K562 (cell line): ENCODE measurements around the gene MAN2B1. TPM values are rescaled to one million over a fixed set of nuclear protein-coding genes. Genes with fewer than 3 reads are reported as not detected.

Experiments used
- ATF7 ChIP-seq: fragments of 450-650 bp; IDR thresholded peaks from 2 replicates; pipeline ENCODE4 v1.7.1; 2014; ENCODE audit warnings: mild to moderate bottlenecking, moderate library complexity
- DACH1 ChIP-seq: fragments of 450-650 bp; IDR thresholded peaks from 2 replicates; pipeline ENCODE4 v1.6.1; 2018; ENCODE audit not compliant: partially characterized antibody
- FOXK1 ChIP-seq: sonication (generic); formaldehyde crosslinking; IDR thresholded peaks from 2 replicates; pipeline ENCODE4 v1.8.0; 2022; ENCODE audit warnings: missing genetic modification reagents, mild to moderate bottlenecking, borderline replicate concordance
- GMEB1 ChIP-seq: fragments of 250-450 bp; sonication (Bioruptor Pico); IDR thresholded peaks from 2 replicates; pipeline ENCODE4 v1.4.0; 2020; ENCODE audit warnings: mild to moderate bottlenecking
- MAFK ChIP-seq: IDR thresholded peaks from 2 replicates; pipeline ENCODE4 v1.6.1; 2011; ENCODE audit warnings: low read length, improper control_type of control experiment
- NCOA1 ChIP-seq: fragments of 450-650 bp; IDR thresholded peaks from 2 replicates; pipeline ENCODE4 v1.6.1; 2016; ENCODE audit warnings: low read depth
- NKRF ChIP-seq: fragments of 450-650 bp; IDR thresholded peaks from 2 replicates; pipeline ENCODE4 v1.6.1; 2016; ENCODE audit warnings: borderline replicate concordance
- NR2C2 ChIP-seq, 2 experiments: fragments of 200-800 bp in 1 of 2; sonication (Bioruptor generic) in 1 of 2; sonication (generic) in 1 of 2; formaldehyde crosslinking in 1 of 2; IDR thresholded peaks; 2 replicates each; pipeline versions ENCODE4 v1.6.1 to v1.8.0; 2016 to 2022; ENCODE audit warnings: mild to moderate bottlenecking in 1 of 2, missing compliant biosample characterization in 1 of 2, missing genetic modification characterization in 1 of 2, missing genetic modification reagents in 1 of 2
- PTBP1 ChIP-seq: fragments of 200-400 bp; formaldehyde crosslinking; IDR thresholded peaks from 2 replicates; pipeline ENCODE4 v1.6.1; 2017; ENCODE audit warnings: low read depth, low read length
- PYGO2 ChIP-seq: fragments of 450-650 bp; IDR thresholded peaks from 2 replicates; pipeline ENCODE4 v1.6.1; 2016; ENCODE audit warnings: mild to moderate bottlenecking, missing genetic modification characterization, moderate library complexity, missing compliant biosample characterization
- RAD51 ChIP-seq: fragments of 450-650 bp; IDR thresholded peaks from 2 replicates; pipeline ENCODE4 v1.7.1; 2016; ENCODE audit warnings: low read depth, mild to moderate bottlenecking, borderline replicate concordance
- SIX5 ChIP-seq, 2 experiments: IDR thresholded peaks; 2 replicates each; pipeline ENCODE4 v1.6.1; 2011; ENCODE audit warnings: low read length in 2 of 2, borderline replicate concordance in 1 of 2, low read depth in 1 of 2, mild to moderate bottlenecking in 1 of 2, moderate library complexity in 1 of 2; ENCODE audit not compliant: insufficient read depth in 1 of 2
- TCF3 ChIP-seq: sonication (generic); formaldehyde crosslinking; IDR thresholded peaks from 2 replicates; pipeline ENCODE4 v1.4.0; 2020; ENCODE audit warnings: mild to moderate bottlenecking, missing genetic modification reagents
- ZBTB49 ChIP-seq: sonication (generic); formaldehyde crosslinking; IDR thresholded peaks from 2 replicates; pipeline ENCODE4 v1.8.0; 2022; ENCODE audit warnings: missing genetic modification reagents, mild to moderate bottlenecking, borderline replicate concordance
- ZNF589 ChIP-seq: fragments of 200-800 bp; sonication (Bioruptor generic); IDR thresholded peaks from 2 replicates; pipeline ENCODE4 v1.6.1; 2016; ENCODE audit warnings: low read depth, missing genetic modification characterization, missing compliant biosample characterization
- polyA plus RNA-seq, 8 experiments: library from polyadenylated mRNA; depleted of rRNA in 4 of 8; stranded (reverse) in 5 of 8; unstranded in 3 of 8; fragments of >200 nt; fragmentation: Nextera tagmentation in 2 of 8; fragmentation: Illumina TruSeq in 1 of 8; extraction: Ambion mirVana in 2 of 8; extraction: Trizol in 1 of 8; gene quantifications; 2 replicates each; pipeline versions ENCODE4 v1.2.1 to v1.2.3, GENCODE V29; 2011 to 2014; ENCODE audit warnings: inconsistent platforms in 1 of 8, missing spikeins in 1 of 8
- total RNA-seq, 7 experiments: library from RNA; depleted of rRNA in 6 of 7; stranded (reverse); fragments of >200 nt in 6 of 7; fragmentation: Illumina TruSeq in 2 of 7; extraction: Trizol in 2 of 7; gene quantifications; 2 replicates each; pipeline versions ENCODE4 v1.2.1 to v1.2.3, GENCODE V29; 2011 to 2021; ENCODE audit warnings: low replicate concordance in 1 of 7
- TF ChIP-seq, protein P1 (sequence below): fragments of 450-650 bp; formaldehyde crosslinking; IDR thresholded peaks from 2 replicates; pipeline ENCODE4 v1.4.0; 2022; ENCODE audit warnings: missing genetic modification characterization

Gene MAN2B1
- total and polyA plus RNA-seq, 9 of the 15 experiments (the other 6 are each of a cell fraction or from before 2014, with no cell fraction given): 0.59 to 33.8 (median 11.4) TPM

DNA sequence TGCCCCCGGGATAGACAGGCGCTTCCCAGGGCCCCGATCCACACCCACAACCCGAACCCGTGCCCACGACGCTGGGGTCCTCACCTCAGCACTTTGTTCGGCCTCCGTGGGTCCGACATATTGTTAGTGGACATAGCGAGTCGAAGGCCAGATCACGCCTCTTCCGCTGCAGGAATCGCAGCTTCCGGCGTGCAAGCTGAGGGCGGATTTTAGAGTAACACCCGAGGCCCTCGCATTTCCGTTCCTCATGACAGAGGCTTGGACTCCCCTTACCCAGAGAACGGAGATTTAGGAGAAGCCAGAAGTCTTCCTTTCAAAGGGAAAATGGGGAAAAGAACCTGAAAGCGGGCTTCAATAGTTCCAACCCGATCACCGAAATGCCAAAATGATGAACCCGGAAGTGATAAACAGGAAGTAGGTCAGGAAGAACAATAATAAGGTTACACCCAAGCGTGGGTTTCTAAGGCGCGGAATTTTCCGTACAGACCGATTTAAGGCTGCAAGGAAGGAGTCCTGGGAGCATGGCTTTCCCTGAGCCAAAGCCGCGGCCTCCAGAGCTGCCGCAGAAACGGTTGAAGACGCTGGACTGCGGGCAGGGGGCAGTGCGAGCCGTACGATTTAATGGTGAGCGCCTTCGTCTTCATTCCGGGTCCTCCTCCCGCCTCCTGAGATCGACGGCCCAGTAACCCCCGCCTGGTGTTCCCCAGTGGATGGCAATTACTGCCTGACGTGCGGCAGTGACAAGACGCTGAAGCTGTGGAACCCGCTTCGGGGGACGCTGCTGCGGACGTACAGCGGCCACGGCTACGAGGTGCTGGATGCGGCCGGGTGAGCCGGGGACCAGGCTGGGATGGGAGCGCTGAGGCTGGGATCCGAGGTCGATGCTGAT is 3.0 kb upstream of the MAN2B1 start (continued):
- TF ChIP-seq GMEB1 (peak; percentile 66), DACH1 (no peak), ZNF589 (CRISPR knock-in tag) (no peak), ZBTB49 (CRISPR knock-in tag) (no peak), MAFK (peak; percentile 9; the same call in 1 of the 2 replicates), NR2C2 (CRISPR knock-in tag; IDR thresholded peaks at IDR 0.05) (peak; percentile 94), NR2C2 (tag; IDR thresholded peaks at IDR 0.05) (peak; percentile 99), TCF3 (CRISPR knock-in tag) (no peak), NCOA1 (peak; percentile 100), NKRF (peak; percentile 86; the same call in 1 of the 2 replicates), RAD51 (0 out of 2 replicates have a peak, but pooled peaks have one; percentile 38), ATF7 (peak; percentile 81), PTBP1 (0 out of 2 replicates have a peak, but pooled peaks have one; percentile 12), PYGO2 (peak; percentile 48; the same call in 1 of the 2 replicates), SIX5 (IDR thresholded peaks at IDR 0.05; ENCODE audit: borderline replicate concordance in 1 of 2, insufficient read depth in 1 of 2, low read depth in 1 of 2, low read length in 2 of 2) (peak; percentile 54 to 59; a peak in 2 of 4 replicates), FOXK1 (CRISPR knock-in tag) (no peak)
- TF ChIP-seq, protein P1, sequence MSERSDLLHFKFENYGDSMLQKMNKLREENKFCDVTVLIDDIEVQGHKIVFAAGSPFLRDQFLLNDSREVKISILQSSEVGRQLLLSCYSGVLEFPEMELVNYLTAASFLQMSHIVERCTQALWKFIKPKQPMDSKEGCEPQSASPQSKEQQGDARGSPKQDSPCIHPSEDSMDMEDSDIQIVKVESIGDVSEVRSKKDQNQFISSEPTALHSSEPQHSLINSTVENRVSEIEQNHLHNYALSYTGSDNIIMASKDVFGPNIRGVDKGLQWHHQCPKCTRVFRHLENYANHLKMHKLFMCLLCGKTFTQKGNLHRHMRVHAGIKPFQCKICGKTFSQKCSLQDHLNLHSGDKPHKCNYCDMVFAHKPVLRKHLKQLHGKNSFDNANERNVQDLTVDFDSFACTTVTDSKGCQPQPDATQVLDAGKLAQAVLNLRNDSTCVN (CRISPR knock-in tag): 0 out of 2 replicates have a peak, but pooled peaks have one; percentile 11
